SK-N-SH (cell line): ENCODE data around the gene ERC1.

Source experiments
- EP300 ChIP-seq, 2 experiments: IDR thresholded peaks; 2 replicates each; pipeline versions ENCODE4 v1.4.0 to v1.6.1; 2012; ENCODE audit warnings: borderline replicate concordance in 1 of 2, low read depth in 1 of 2, low read length in 1 of 2
- EZH2phosphoT487 ChIP-seq: fragments of 200-600 bp; sonication (generic); IDR thresholded peaks from 2 replicates; pipeline ENCODE4 v1.6.1; 2017; ENCODE audit warnings: low read depth, mixed run types, mild to moderate bottlenecking, antibody characterized with exemption, moderate library complexity, borderline replicate concordance
- POLR2AphosphoS5 ChIP-seq: IDR thresholded peaks from 2 replicates; pipeline ENCODE4 v1.6.1; 2012; ENCODE audit warnings: low read depth, low read length
- RAD21 ChIP-seq: IDR thresholded peaks from 2 replicates; pipeline ENCODE4 v1.6.1; 2012; ENCODE audit warnings: mild to moderate bottlenecking, low read length
- RCOR1 ChIP-seq: fragments of 150-350 bp; IDR thresholded peaks from 2 replicates; pipeline ENCODE4 v1.6.1; 2017; ENCODE audit warnings: antibody characterized with exemption, low read length
- SIN3A ChIP-seq: IDR thresholded peaks from 2 replicates; pipeline ENCODE4 v1.6.1; 2012; ENCODE audit warnings: low read depth, mild to moderate bottlenecking, low read length, moderate library complexity, borderline replicate concordance
- TAF1 ChIP-seq: IDR thresholded peaks from 2 replicates; pipeline ENCODE4 v1.6.1; 2012; ENCODE audit warnings: low read depth, mild to moderate bottlenecking, low read length, moderate library complexity, borderline replicate concordance
- YY1 ChIP-seq: IDR thresholded peaks from 2 replicates; pipeline ENCODE4 v1.4.0; 2012; ENCODE audit warnings: low read depth, mild to moderate bottlenecking
- TF ChIP-seq, protein P1 (sequence below): fragments of 200-600 bp; sonication (generic); IDR thresholded peaks from 2 replicates; pipeline ENCODE4 v1.6.1; 2017; ENCODE audit warnings: antibody characterized with exemption, mild to moderate bottlenecking, moderate library complexity
- TF ChIP-seq, protein P2 (sequence below): IDR thresholded peaks from 2 replicates; pipeline ENCODE4 v1.4.0; 2012; ENCODE audit warnings: low read depth, borderline replicate concordance
- TF ChIP-seq, protein P3 (sequence below): IDR thresholded peaks from 2 replicates; pipeline ENCODE4 v1.6.1; 2012; ENCODE audit warnings: mild to moderate bottlenecking, low read depth, low read length, moderate library complexity

DNA sequence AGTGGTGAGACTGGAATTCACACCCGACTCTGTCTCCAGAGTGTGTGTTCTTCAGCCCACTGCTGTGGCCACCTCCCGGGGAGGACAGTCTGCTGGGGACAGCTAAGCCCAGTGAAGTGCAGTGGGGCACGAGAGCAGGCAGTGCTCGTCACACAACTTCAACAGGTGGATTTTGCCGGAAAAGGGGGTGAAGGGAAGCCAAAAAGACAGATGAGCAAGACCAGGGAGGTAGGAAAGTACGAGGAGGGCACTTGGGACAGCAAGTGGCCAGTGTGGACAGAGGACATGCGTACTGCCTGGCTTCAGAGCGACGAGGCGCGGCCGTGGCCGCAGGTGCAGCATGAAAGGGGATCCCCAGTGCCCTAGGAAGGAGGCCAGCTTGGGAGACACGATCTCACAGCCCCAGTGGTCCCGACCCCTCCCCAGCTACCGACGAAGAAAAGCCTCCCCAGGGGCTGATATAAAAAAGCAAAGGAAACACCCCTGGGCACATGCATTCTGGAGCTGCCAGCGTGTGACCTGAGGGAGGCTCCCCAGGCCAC is 507.2 kb downstream of the ERC1 start:
- TF ChIP-seq TAF1, result no peak
- no peak for TF ChIP-seq EZH2phosphoT487
- TF ChIP-seq, protein P1, sequence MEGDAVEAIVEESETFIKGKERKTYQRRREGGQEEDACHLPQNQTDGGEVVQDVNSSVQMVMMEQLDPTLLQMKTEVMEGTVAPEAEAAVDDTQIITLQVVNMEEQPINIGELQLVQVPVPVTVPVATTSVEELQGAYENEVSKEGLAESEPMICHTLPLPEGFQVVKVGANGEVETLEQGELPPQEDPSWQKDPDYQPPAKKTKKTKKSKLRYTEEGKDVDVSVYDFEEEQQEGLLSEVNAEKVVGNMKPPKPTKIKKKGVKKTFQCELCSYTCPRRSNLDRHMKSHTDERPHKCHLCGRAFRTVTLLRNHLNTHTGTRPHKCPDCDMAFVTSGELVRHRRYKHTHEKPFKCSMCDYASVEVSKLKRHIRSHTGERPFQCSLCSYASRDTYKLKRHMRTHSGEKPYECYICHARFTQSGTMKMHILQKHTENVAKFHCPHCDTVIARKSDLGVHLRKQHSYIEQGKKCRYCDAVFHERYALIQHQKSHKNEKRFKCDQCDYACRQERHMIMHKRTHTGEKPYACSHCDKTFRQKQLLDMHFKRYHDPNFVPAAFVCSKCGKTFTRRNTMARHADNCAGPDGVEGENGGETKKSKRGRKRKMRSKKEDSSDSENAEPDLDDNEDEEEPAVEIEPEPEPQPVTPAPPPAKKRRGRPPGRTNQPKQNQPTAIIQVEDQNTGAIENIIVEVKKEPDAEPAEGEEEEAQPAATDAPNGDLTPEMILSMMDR, result no peak
- no peak for TF ChIP-seq EP300 (IDR thresholded peaks at IDR 0.05; ENCODE audit: borderline replicate concordance in 1 of 2, low read depth in 1 of 2, low read length in 1 of 2)
- no peak for TF ChIP-seq YY1
- no peak for TF ChIP-seq RCOR1
- no peak for TF ChIP-seq POLR2AphosphoS5
- TF ChIP-seq, protein P2, sequence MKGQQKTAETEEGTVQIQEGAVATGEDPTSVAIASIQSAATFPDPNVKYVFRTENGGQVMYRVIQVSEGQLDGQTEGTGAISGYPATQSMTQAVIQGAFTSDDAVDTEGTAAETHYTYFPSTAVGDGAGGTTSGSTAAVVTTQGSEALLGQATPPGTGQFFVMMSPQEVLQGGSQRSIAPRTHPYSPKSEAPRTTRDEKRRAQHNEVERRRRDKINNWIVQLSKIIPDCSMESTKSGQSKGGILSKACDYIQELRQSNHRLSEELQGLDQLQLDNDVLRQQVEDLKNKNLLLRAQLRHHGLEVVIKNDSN, result no peak
- TF ChIP-seq, protein P3, sequence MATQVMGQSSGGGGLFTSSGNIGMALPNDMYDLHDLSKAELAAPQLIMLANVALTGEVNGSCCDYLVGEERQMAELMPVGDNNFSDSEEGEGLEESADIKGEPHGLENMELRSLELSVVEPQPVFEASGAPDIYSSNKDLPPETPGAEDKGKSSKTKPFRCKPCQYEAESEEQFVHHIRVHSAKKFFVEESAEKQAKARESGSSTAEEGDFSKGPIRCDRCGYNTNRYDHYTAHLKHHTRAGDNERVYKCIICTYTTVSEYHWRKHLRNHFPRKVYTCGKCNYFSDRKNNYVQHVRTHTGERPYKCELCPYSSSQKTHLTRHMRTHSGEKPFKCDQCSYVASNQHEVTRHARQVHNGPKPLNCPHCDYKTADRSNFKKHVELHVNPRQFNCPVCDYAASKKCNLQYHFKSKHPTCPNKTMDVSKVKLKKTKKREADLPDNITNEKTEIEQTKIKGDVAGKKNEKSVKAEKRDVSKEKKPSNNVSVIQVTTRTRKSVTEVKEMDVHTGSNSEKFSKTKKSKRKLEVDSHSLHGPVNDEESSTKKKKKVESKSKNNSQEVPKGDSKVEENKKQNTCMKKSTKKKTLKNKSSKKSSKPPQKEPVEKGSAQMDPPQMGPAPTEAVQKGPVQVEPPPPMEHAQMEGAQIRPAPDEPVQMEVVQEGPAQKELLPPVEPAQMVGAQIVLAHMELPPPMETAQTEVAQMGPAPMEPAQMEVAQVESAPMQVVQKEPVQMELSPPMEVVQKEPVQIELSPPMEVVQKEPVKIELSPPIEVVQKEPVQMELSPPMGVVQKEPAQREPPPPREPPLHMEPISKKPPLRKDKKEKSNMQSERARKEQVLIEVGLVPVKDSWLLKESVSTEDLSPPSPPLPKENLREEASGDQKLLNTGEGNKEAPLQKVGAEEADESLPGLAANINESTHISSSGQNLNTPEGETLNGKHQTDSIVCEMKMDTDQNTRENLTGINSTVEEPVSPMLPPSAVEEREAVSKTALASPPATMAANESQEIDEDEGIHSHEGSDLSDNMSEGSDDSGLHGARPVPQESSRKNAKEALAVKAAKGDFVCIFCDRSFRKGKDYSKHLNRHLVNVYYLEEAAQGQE, result no peak
- no peak for TF ChIP-seq SIN3A
- no peak for TF ChIP-seq RAD21
